CD4-positive, alpha-beta T cell treated with Interleukin-12 subunit alpha and Interleukin-12 subunit beta, for 1 hour (primary cell): ENCODE data around the gene PIK3R5.
"Not testable (repeated sequence)": the region's sequence is repeated elsewhere in the genome, so short reads cannot be mapped to it uniquely, and the experiment has no call there.

Source experiments
- DNase-seq: peaks from one replicate; pipeline ENCODE4 v3.0.0-alpha.2; 2020

Gene PIK3R5

GRCh38 chr17:8985054-8985701, 19.7 kb upstream of the PIK3R5 start:
- no peak for DNase-seq

GRCh38 chr17:8984225-8984624, 18.7 kb upstream of the PIK3R5 start:
- not testable (repeated sequence) for DNase-seq

GRCh38 chr17:8981443-8981842, 15.9 kb upstream of the PIK3R5 start:
- no peak for DNase-seq

- DNase-seq = no peak
These were observed 14.2 kb upstream of the PIK3R5 start for GRCh38 chr17:8979715-8980114.

GRCh38 chr17:8976638-8977037, 11.1 kb upstream of the PIK3R5 start:
- no peak for DNase-seq

- DNase-seq = no peak
These were observed 9.7 kb upstream of the PIK3R5 start for GRCh38 chr17:8975091-8975725.

- DNase-seq = no peak
These were observed 4.4 kb upstream of the PIK3R5 start for GRCh38 chr17:8969901-8970300.

GRCh38 chr17:8968503-8968902, 3.0 kb upstream of the PIK3R5 start:
- no peak for DNase-seq

- no peak for DNase-seq
These were observed 2.4 kb upstream of the PIK3R5 start for GRCh38 chr17:8967861-8968260.

GRCh38 chr17:8966926-8967325, 1.4 kb upstream of the PIK3R5 start:
- no peak for DNase-seq

GRCh38 chr17:8964801-8965393, 610 bp downstream of the PIK3R5 start:
- peak; percentile 67 for DNase-seq

GRCh38 chr17:8963647-8964258, 1.8 kb downstream of the PIK3R5 start:
- no peak for DNase-seq

GRCh38 chr17:8963014-8963413, 2.5 kb downstream of the PIK3R5 start:
- DNase-seq = no peak

- DNase-seq = no peak
These were observed 3.7 kb downstream of the PIK3R5 start for GRCh38 chr17:8961829-8962228.

- DNase-seq = no peak
These were observed 5.0 kb downstream of the PIK3R5 start for GRCh38 chr17:8960325-8961140.

- no peak for DNase-seq
These were observed 6.1 kb downstream of the PIK3R5 start for GRCh38 chr17:8959312-8959918.

GRCh38 chr17:8957721-8958120, 7.8 kb downstream of the PIK3R5 start:
- DNase-seq = no peak

GRCh38 chr17:8956465-8956902, 9.0 kb downstream of the PIK3R5 start:
- DNase-seq = no peak

- no peak for DNase-seq
These were observed 10.2 kb downstream of the PIK3R5 start for GRCh38 chr17:8955021-8955959.

GRCh38 chr17:8954339-8954738, 11.2 kb downstream of the PIK3R5 start:
- DNase-seq = peak; percentile 88

- peak; percentile 68 for DNase-seq
These were observed 12.2 kb downstream of the PIK3R5 start for GRCh38 chr17:8953156-8953885.
